Measurements from ENCODE around the gene TTLL6.
A peak's percentile ranks its signal among the peaks of the same experiment; 100 is the strongest.
"Not testable (repeated sequence)": the region's sequence is repeated elsewhere in the genome, so short reads cannot be mapped to it uniquely, and the experiment has no call there.

Gene TTLL6
- 0 to 2.4 (median 0) reads per million in 17 experiments for total RNA-seq

GRCh38 chr17:48816774-48817590 is at the start of gene TTLL6:
TTLL6 (minus strand) TSS chr17:48817229; CDS start chr17:48817072, 157 bp downstream.
- peak in 3 of 4 experiments; percentile 25 to 49 (median 31) for DNase-seq

- no peak for DNase-seq
Observed at GRCh38 chr17:48860456-48860855, 43.4 kb upstream of the TTLL6 start.

- no peak for DNase-seq
Observed at GRCh38 chr17:48860034-48860433, 43.0 kb upstream of the TTLL6 start.

- no peak for DNase-seq
Observed at GRCh38 chr17:48856122-48856821, 39.2 kb upstream of the TTLL6 start.

GRCh38 chr17:48854774-48855476 is 37.9 kb upstream of the TTLL6 start:
- DNase-seq: no peak

GRCh38 chr17:48850792-48851323 is 33.8 kb upstream of the TTLL6 start:
- no peak for DNase-seq

GRCh38 chr17:48843187-48843900 is 26.3 kb upstream of the TTLL6 start:
- no peak for DNase-seq

GRCh38 chr17:48842746-48843145 is 25.7 kb upstream of the TTLL6 start:
- no peak for DNase-seq

- peak; percentile 66 to 90 (median 80) for DNase-seq
Observed at GRCh38 chr17:48841395-48841831, 24.4 kb upstream of the TTLL6 start.

GRCh38 chr17:48840441-48840840 is 23.4 kb upstream of the TTLL6 start:
- DNase-seq: no peak

- DNase-seq: peak; percentile 23 to 68 (median 38)
Observed at GRCh38 chr17:48837458-48837857, 20.4 kb upstream of the TTLL6 start.

GRCh38 chr17:48835971-48836370 is 18.9 kb upstream of the TTLL6 start:
- DNase-seq: no peak

GRCh38 chr17:48834973-48835372 is 17.9 kb upstream of the TTLL6 start:
- DNase-seq: no peak

- DNase-seq: no peak
Observed at GRCh38 chr17:48831549-48831883, 14.5 kb upstream of the TTLL6 start.

- DNase-seq: peak; percentile 98 to 99 (median 98)
Observed at GRCh38 chr17:48830840-48831548, 14.0 kb upstream of the TTLL6 start, which contains the start of gene CALCOCO2. CALCOCO2 (plus strand) TSS chr17:48831035; CDS start chr17:48841708, 10,673 bp downstream.

GRCh38 chr17:48825446-48826381 is 8.7 kb upstream of the TTLL6 start:
- DNase-seq: no peak

GRCh38 chr17:48820936-48821335 is 3.9 kb upstream of the TTLL6 start:
- not testable (repeated sequence) for DNase-seq

GRCh38 chr17:48819466-48819865 is 2.4 kb upstream of the TTLL6 start:
- DNase-seq: no peak

- no peak for DNase-seq
Observed at GRCh38 chr17:48818361-48818841, 1.4 kb upstream of the TTLL6 start.

- DNase-seq: no peak
Observed at GRCh38 chr17:48816438-48816773, 623 bp downstream of the TTLL6 start.
